ENCODE measurements around the gene ABHD16A.

ABHD16A gene

GRCh38 chr6:31639449-31639861, 63.7 kb downstream of the ABHD16A start:
- no peak for DNase-seq (ENCODE audit: low spot score)

DNA sequence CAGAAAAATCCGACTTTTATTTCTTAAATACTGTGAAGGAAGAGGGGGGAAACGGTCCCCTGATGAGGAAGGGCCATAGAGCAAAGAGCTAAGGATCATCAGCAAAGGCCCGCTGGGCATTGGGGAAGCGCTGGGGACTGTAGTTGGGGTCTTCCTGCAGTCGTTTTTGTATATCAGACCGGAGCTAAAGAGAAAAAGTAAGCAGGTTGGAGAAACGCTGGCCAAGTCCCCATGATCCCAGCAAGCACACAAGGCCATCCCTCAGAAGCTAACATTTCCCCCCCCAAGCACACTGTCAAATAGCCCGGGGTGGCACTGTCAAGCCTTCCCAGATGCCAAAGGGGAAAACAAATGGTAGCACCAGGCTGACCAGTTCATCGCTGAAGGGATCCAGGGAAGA, 64.1 kb downstream of the ABHD16A start:
- no peak for DNase-seq (ENCODE audit: low spot score)
